Pulmonary artery endothelial cell (primary cell): Measurements from ENCODE around the gene NUF2. TPM values are rescaled to one million over a fixed set of nuclear protein-coding genes. Genes with fewer than 3 reads are reported as not detected.
"Not testable (repeated sequence)": the region's sequence is repeated elsewhere in the genome, so short reads cannot be mapped to it uniquely, and the experiment has no call there.

Experiments
- DNase-seq: peaks from one replicate; pipeline ENCODE4 v3.0.0-alpha.2; 2011; ENCODE audit warnings: low read depth, low spot score
- total RNA-seq: library from RNA; depleted of rRNA; stranded (reverse); fragments of >200 nt; gene quantifications from 2 replicates; pipeline ENCODE4 v1.2.3, GENCODE V29; 2014

NUF2 gene
- 18.5 and 33.3 TPM in 2 replicates for total RNA-seq

DNA sequence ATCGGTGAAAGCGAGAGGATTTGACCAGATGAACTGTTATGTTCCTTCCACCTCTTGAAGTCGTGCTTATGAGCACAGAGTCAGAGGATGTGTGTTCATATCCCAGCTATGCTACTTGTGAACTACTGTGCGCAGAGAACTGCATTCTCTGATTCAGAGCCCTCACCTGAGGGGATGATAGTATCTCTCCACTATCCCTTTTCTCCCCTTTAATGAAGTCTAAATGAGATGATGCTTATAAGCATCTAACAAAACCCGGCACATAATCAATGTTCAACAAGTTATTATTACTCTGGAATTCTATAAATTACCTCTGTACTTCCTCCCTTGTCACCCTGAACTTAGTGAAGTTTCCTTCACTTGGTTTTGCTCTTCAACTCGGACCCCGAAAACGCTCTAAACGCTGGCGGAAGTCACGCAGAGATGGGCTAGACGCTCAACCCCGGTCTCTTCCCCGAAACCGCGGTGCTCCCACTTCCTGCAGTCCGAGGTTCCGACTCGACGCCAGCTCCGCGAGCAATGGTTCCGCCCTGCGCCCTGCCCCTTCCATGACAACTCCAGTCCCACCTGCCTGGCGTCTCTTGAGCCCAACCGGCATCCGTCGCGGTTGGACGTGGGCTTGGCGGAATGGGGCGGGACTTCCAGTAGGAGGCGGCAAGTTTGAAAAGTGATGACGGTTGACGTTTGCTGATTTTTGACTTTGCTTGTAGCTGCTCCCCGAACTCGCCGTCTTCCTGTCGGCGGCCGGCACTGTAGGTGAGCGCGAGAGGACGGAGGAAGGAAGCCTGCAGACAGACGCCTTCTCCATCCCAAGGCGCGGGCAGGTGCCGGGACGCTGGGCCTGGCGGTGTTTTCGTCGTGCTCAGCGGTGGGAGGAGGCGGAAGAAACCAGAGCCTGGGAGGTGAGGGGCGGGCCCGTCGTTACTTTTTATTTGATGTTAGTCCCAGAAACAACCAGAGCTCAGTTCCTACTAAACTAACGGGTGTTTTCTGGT, at the start of gene NUF2:
NUF2 (plus strand) TSS at position 644 of the 995 bp plus-strand sequence. CDS start 4,098 bp downstream, outside the sequence.
- DNase-seq, result peak; percentile 98

DNA sequence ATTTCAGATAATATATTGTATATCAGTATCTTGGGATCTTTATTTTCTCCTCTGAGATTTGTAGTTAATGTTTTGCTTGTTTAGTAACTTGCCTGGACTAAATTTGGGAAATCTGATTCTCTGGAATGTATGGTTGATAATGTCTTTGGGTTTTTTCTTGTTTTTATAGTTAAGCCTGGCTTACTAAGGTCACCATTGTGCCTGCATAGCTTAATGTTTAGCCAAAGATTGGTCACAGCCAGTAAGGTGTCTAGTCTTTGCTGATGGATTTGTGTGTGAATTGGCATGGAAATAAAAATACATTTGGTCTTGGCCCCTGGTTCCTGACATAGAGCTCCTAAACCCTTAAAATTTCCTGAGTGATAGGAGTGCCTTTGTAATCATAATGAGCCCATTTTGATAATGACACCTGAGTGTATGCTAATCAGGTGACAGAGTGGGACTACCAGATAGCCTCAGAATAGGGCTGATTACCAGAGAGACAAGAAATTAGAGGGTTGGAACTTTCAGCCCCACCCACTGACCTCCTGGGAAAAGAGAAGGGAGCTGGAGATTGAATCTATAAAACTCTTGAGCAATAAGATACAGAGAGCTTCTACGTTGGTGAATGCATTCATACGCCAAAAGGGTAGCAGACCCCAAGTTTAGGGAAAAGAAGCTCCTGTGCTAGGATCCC, 47.9 kb upstream of the NUF2 start:
- no peak for DNase-seq

DNA sequence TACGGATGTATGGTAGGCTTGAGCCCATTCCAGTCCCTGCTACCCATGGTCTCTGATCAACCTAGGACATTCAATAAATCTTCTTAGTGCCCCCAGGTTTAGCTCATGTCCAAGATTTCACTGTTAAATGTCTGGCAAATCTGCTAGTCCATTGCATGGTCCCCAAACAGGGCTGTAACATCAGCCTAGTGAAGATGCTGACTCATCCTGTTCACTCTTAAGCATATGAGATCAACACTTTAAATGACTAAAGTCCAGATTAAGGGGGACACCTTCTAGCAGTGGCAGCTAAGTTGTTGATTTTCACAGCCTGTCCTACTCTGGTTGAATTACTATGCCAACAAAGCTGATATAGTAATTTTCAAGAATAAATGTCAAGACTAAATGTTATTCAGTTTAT, 46.5 kb upstream of the NUF2 start:
- DNase-seq, result no peak

DNA sequence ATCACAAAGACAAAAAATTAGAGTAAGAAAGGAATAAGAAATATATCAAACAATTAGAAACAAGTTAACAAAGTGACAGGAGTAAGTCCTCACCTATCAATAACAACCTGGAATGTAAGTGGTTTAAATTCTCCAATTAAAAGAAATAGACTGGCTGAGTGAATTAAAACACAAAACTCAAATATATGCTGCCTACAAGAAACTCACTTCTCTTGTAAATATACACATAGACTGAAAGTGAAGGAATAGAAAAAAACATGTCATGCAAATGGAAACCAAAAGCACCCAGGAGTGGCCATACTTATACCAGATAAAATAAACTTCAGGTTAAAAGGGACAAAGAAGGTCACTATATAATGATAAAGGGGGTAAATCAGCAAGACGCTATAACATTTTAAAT, 43.2 kb upstream of the NUF2 start:
- no peak for DNase-seq

DNA sequence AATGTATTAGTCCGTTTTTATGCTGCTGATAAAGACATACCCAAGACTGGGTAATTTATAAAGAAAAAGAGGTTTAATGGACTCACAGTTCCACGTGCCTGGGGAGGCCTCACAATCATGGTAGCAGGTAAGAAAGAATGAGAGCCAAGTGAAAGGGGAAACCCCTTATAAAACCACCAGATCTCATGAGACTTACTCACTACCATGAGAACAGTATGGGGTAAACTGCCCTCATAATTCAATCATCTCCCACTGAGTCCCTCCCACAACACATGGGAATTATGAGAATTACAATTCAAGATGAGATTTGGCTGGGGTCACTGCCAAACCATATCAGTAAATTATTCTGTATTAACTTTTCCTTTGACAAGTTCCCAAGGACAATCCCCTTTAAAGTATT, 36.9 kb upstream of the NUF2 start:
- not testable (repeated sequence) for DNase-seq

DNA sequence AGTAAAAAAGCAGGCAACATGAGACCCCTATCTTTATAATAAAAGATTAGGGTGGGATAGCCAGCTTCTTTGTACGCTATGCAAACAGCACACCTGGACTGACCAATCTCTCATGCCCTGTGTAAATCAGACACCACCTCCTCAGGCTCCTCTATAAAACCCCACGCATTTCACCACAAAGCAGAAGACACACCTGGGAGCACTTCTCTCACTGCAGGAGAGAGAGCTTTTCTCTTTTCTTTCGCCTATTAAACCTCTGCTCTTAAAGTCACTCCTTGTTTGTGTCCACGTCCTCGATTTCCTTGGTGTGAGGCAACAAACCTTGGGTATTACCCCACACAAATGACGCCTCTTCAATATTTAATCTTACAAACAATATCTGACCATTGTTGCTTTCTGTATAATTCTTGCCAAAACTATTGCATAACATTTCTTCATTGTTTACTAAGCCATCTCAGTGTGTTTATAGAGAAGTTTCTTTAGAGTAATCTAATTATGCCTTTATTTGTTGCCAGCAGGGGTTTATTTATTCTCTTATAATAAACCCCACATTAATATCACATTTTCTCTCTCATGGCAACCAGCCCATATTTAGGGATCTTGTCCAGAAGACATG, 31.6 kb upstream of the NUF2 start:
- no peak for DNase-seq

DNA sequence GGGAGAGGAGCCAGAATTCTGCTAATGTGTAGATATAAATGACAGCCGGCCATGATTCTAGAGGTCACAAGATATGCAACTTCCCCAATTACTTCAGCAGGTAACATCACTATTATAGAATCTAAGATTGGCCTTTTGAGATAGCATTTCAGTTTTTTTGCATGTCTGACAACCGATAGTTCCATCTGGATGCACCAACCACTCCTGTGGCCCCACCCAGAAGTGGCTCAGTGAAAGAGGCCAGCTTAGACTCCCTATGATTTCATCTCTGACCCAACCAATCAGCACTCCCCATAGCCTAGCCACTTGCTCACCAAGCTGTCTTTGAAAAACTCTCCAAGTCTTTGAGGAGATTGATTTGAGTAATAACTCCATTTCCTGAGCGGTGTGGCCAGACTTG, 30.3 kb upstream of the NUF2 start:
- DNase-seq, result no peak

DNA sequence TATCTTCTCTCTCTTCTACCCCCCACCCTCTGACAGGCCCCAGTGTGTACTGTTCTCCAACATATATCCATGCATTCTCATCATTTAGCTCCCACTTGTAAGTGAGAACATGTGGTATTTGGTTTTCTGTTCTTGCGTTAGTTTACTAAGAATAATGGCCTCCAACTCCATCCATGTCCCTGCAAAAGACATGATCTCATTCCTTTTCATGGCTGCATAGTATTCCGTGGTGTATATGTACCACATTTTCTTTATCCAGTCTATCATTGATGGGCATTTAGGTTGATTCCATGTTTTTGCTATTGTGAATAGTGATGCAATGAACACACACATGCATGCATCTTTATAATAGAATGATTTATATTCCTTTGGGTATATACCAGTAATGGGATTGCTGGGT, 29.6 kb upstream of the NUF2 start:
- DNase-seq, result not testable (repeated sequence)

DNA sequence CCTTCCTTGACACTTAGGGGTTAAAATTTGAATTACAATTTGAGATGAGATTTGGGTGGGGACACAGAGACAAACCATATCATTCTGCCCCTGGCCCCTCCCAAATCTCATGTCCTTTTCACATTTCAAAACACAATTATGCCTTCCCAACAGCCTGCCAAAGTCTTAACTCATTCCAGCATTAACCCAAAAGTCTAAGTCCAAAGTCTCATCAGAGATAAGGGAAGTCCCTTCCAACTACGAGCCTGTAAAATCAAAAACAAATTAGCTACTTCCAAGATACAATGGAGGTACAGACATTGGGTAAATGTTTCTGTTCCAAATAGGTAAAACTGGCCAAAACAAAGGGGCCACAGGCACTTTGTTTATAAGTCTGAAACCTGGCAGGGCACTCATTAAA, 28.3 kb upstream of the NUF2 start:
- DNase-seq, result not testable (repeated sequence)

DNA sequence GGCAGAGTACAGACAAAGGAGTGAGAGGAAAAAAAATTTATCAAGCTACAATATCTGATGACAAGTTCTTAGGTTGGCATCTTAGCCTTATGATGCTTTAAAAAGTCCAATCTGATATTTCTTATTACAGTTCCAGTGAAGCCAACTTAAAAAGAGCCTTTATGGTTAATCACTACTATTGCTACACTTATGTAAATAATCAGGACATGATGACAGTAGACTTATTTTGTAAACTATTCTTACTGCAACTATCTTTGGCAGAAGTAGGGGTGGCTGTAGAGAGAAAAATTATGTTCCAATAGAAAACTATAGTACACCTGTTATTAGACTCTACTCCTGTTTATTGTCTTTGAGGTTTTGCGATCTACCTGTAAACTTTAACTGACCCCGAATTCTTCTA, 25.8 kb upstream of the NUF2 start:
- no peak for DNase-seq

DNA sequence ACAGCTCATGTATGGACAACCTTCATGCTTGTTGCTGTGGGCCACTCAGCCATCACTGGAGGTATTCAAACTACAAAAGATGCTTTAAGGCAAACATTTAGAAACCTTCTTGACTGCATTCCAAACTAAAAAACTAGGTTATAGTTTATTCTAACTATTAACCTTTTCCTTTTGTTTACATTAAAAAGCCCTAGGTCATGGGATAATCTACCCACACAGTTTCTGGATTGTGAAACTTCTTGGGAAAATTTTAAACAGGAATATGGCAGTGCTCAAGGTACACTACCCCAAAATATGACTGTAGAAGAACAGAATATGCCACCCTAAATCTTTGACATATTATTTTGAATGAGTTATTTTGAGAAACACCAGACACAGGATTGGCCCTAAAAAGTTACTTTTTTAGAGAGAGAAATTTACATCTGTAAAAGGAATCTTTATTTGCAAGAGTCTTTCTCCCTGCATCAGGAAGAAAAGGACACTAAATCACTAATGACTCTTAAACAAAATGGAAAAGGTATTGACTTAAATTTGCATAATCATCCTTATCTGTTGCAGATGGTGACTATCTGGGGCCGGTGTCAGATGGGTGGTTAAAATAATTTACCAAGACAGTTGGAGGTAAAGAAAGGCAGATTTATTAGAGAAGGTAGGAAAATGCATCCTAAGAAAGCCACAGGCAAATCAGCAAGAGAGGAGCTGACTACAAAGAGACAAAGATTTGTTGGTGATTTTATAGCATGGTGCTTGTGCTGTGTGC, 25.1 kb upstream of the NUF2 start:
- no peak for DNase-seq

DNA sequence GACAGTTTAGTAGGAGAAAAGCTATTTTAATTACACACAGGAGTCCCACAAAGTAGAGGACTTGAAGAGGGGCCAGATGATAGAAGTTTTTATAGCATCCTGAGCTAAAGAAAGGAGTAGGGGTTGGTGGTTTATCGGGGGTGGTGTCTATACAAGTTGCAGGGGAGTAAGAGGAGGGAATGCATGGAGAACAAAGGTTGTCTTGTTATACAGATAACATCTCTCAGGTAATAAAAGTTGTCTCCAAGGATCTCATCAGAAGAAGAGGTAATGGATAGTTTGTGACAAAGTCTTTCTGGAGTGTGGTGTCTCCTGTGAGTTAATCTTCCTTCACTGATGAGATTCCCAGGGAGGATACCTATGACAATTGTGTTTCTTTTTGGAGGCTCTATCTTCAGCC, 23.4 kb upstream of the NUF2 start:
- DNase-seq, result no peak

DNA sequence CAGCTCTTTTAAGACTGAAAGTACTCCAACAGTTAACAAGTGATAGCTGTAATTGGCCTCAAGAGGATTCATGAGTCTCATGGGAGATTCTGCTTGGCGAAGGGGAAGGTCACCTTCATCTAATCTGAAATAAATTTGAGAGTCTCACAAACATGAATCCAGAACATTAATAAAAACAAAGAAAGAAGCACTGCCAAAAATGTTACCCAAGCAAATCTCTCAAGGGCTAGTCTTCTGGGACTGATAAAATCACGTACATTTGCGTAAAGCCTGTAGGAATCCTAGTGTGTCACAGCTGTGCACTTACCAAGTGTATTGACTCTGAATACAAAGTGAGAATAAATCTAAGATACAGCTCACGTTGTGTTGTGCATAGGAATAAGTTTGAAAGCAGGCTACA, 21.2 kb upstream of the NUF2 start:
- no peak for DNase-seq

DNA sequence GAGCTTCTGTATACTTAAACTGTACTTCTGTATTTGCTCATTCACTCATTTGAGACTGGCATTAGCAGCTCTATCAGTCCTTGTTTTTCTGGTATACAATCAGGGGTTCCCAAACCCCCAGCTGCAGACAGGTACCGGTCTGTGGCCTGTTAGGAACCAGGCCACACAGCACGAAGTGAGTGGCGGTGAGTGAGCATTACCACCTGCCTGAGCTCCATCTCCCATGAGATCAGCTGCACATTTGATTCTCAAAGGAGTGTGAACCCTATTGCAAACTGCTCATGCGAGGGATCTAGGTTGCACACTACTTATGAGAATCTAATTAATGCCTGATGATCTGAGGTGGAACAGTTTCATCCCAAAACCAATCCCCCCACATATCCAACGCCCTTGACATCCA, 18.2 kb upstream of the NUF2 start:
- no peak for DNase-seq

DNA sequence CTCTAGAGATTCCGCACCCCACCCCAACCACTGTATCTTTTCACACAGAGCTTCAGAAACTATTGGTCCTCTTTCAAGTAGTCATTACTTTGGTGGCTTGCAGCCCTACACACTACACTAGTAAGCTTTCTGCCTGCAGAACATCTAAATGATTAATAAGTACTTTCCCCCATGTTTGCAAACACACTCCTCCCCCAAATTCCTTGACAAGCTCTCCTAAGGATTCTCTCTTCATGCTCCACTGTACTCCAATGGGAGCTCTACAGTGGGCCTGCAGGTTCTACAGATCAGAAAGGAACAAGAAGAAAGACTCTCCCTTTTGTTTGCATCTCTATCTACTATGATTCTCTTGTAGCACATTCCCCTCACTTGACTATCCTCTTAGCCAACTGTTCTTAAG, 16.3 kb upstream of the NUF2 start:
- no peak for DNase-seq

DNA sequence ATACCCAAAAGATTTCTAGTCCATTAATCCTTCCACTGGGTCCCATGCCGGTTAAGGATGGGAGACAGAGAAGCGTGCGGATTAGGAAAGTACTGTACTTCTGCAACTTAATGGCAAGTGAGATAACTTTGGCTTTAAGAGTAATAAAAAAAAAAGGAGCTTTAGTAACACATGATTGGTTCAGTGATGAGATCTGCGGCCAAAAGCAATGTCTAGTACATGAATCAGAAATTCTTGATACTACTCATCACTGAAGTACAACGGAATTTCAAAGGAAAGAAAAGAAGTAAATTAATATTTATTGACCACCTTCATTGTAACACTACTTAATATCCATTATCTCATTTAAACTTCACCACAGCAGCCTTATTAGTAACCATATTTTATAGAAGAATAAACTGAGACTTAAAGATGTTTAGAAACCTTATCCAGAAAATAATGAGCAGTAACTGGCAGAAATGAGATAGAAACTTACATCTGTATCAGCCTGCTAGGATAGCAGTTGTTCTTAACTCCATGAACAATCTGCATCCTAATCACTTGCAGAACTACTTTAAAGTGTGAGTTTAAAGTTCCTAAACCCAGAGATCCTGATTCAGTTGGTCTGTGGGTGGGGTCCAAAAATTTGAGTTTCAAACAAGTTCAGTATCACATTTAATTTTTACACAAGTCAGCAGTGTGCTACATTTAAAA, 14.1 kb upstream of the NUF2 start:
- DNase-seq, result no peak

DNA sequence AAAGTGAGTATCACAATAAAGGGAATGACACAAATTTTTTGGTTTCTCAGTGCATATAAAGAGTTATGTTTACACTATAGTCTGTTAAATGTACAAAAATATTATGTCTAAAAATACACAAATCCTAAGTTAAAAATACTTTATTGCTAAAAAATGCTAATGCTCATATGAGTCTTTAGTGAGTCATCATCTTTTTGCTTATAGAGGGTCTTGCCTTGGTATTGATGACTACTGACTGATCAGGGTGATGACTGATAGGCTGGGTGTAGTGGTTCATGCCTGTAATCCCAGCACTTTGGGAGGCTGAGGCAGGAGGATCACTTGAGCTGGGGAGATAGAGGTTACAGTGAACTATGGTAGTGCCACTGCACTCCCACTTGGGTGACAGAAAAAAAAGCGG, 12.9 kb upstream of the NUF2 start:
- no peak for DNase-seq

DNA sequence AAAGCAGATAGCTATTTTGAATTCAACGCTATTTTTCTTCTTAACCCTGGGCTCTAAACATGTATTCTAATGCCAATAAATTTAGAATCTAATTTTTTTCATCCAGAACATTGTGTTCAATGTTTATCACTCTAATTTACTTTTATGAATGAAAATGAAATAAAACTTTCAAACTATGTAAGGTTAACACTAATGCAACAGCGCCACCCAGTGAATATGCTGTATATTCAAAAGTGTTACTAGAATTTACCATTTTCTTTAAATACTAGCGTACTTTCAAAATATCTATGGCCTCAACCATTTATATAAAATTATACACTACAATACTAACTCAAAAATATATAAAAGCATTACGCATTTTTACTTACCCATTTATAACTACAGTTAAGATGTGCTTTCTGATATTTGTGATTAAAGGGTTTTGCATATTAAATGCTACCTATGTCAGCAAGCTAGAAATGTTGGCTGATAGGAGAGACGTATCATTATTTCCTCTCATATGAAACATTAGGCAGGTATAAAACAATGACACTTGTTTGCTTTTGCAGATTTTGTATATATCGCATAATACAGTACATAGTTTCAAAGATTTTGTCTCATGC, 5.9 kb upstream of the NUF2 start:
- DNase-seq, result no peak

DNA sequence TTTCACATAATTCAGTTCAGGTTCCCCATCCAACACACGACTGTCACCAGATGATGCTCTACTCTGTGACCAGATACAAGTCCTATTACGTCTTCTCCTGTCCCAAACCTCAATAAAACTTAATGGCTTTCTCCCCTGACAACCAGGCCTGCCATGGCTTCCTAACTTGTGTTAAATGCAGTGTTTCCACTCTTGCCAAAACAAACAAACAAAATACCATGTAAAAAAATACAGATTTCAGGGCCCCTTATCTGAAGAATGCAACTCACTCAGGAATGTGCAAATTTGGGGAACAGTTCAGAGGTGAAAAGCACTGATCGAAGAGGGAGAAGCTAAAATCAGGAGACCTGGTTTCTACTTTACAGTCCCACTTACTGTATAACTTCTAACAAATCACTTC, 863 bp upstream of the NUF2 start:
- no peak for DNase-seq

DNA sequence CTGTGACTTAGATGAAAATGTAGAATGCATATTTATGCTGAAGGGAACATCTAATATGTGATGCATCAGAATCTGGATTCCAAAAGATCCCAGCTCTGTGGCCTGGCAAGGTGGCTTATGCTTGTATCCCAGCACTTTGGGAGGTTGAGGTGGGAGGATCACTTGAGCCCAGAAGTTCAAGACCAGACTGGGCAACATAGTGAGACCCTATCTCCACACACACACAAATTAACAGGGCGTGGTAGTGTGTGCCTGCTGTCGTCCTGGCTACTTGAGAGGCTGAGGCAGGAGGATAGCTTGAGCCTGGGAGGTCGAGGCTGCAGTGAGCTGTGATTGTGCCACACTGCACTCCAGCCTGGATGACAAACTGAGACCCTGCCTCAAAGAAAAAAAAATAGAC, 1.6 kb downstream of the NUF2 start:
- not testable (repeated sequence) for DNase-seq
